HL-60 (cell line): ENCODE results near the gene BCL6.

Source experiments
- DNase-seq, 2 experiments: peaks; one replicate each; pipeline ENCODE4 v3.0.0-alpha.2; 2010 to 2020; ENCODE audit warnings: low read depth in 1 of 2, low spot score in 1 of 2
- H3K27ac ChIP-seq: fragments of 250-450 bp; sonication (Bioruptor Pico); replicated peaks from 2 replicates; pipeline ENCODE4 v1.5.1; 2020; ENCODE audit warnings: mild to moderate bottlenecking, moderate library complexity
- H3K27me3 ChIP-seq: fragments of 250-450 bp; sonication (Bioruptor Pico); 2 replicates; pipeline ENCODE4 v1.5.1; 2021; ENCODE audit warnings: mild to moderate bottlenecking, moderate library complexity; ENCODE audit not compliant: insufficient read depth, poor library complexity, severe bottlenecking
- H3K4me3 ChIP-seq: replicated peaks from 2 replicates; pipeline ENCODE4 v1.5.1; 2011; ENCODE audit warnings: mild to moderate bottlenecking, control low read depth, low read length; ENCODE audit not compliant: insufficient read depth
- GABPA ChIP-seq: IDR thresholded peaks from 2 replicates; pipeline ENCODE4 v1.6.1; 2012; ENCODE audit warnings: low read depth
- POLR2AphosphoS5 ChIP-seq: IDR thresholded peaks from 2 replicates; pipeline ENCODE4 v1.6.1; 2012; ENCODE audit warnings: low read depth
- SPI1 ChIP-seq: IDR thresholded peaks from 2 replicates; pipeline ENCODE4 v1.6.1; 2012; ENCODE audit warnings: low read depth, mild to moderate bottlenecking, borderline replicate concordance
- TF ChIP-seq, protein P1 (sequence below): IDR thresholded peaks from one replicate; pipeline ENCODE4 v1.5.1; 2011; ENCODE audit warnings: low read length, control low read depth, inconsistent platforms; ENCODE audit not compliant: insufficient read depth
- TF ChIP-seq, protein P2 (sequence below): IDR thresholded peaks from 2 replicates; pipeline ENCODE4 v1.6.1; 2012; ENCODE audit warnings: low read depth; ENCODE audit not compliant: insufficient replicate concordance

The BCL6 gene

DNA sequence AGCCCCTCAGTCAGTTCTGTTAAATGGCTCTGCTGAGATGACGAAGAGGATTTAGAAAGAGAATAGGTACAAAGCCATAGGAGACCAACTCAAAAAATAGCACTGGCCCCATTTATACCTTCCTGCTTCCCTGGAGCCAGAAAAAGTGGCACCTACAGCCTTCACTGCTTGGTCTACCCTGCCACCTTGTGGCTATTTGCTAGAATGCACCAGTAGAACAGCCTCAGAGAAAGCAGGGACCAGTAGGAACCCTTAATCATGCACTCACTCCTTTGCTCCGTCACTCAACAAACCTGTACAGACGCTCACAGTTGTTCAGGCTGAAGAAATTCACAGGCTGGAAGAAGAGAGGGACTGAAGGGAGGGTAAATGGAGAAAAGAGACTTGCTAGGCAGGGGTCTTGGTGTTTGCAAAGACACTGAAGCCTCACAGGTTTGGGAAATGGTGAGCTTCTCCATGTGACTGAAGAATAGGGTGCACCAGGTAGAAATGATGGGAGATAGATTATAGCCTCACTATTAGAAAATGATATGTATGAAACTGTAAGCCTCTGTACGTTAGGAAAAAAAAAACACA is 30.8 kb downstream of the BCL6 start:
- peak; percentile 35 to 74 for DNase-seq
- H3K27ac ChIP-seq = no peak overlapping the region
- H3K4me3 ChIP-seq = no peak overlapping the region
- TF ChIP-seq SPI1 (no peak), GABPA (no peak), POLR2AphosphoS5 (no peak)
- TF ChIP-seq, protein P1, sequence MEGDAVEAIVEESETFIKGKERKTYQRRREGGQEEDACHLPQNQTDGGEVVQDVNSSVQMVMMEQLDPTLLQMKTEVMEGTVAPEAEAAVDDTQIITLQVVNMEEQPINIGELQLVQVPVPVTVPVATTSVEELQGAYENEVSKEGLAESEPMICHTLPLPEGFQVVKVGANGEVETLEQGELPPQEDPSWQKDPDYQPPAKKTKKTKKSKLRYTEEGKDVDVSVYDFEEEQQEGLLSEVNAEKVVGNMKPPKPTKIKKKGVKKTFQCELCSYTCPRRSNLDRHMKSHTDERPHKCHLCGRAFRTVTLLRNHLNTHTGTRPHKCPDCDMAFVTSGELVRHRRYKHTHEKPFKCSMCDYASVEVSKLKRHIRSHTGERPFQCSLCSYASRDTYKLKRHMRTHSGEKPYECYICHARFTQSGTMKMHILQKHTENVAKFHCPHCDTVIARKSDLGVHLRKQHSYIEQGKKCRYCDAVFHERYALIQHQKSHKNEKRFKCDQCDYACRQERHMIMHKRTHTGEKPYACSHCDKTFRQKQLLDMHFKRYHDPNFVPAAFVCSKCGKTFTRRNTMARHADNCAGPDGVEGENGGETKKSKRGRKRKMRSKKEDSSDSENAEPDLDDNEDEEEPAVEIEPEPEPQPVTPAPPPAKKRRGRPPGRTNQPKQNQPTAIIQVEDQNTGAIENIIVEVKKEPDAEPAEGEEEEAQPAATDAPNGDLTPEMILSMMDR = peak; percentile 96
- TF ChIP-seq, protein P2, sequence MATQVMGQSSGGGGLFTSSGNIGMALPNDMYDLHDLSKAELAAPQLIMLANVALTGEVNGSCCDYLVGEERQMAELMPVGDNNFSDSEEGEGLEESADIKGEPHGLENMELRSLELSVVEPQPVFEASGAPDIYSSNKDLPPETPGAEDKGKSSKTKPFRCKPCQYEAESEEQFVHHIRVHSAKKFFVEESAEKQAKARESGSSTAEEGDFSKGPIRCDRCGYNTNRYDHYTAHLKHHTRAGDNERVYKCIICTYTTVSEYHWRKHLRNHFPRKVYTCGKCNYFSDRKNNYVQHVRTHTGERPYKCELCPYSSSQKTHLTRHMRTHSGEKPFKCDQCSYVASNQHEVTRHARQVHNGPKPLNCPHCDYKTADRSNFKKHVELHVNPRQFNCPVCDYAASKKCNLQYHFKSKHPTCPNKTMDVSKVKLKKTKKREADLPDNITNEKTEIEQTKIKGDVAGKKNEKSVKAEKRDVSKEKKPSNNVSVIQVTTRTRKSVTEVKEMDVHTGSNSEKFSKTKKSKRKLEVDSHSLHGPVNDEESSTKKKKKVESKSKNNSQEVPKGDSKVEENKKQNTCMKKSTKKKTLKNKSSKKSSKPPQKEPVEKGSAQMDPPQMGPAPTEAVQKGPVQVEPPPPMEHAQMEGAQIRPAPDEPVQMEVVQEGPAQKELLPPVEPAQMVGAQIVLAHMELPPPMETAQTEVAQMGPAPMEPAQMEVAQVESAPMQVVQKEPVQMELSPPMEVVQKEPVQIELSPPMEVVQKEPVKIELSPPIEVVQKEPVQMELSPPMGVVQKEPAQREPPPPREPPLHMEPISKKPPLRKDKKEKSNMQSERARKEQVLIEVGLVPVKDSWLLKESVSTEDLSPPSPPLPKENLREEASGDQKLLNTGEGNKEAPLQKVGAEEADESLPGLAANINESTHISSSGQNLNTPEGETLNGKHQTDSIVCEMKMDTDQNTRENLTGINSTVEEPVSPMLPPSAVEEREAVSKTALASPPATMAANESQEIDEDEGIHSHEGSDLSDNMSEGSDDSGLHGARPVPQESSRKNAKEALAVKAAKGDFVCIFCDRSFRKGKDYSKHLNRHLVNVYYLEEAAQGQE = no peak
- no peaks in the 10 kb centered on the region for H3K27me3 ChIP-seq

DNA sequence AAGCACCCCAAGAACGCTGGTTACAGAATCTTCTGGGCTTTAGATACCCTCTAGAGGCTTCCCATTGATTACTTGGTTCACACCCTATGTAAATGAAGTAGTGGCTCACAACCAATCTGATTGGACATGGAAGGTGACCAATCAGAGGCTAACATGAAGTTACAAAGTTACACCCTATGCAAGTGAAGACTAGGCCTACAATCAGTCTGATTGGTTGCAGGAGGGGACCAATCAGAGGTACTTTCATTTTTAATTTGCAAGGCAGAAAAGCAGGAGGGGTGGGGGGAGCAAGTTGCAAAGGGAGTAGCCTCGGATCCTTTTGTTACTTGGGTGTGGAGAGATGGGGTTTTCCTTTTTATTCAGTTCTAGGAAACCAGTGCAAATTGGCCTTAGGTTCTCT is 31.8 kb downstream of the BCL6 start:
- Histone ChIP-seq H3K27ac (no peak overlapping the region), H3K4me3 (no peak overlapping the region), H3K27me3 (no peaks in the 10 kb centered on the region)
- TF ChIP-seq, protein P2 = no peak
- TF ChIP-seq POLR2AphosphoS5 (no peak), SPI1 (no peak), GABPA (no peak)
- TF ChIP-seq, protein P1 = no peak
- DNase-seq = no peak

DNA sequence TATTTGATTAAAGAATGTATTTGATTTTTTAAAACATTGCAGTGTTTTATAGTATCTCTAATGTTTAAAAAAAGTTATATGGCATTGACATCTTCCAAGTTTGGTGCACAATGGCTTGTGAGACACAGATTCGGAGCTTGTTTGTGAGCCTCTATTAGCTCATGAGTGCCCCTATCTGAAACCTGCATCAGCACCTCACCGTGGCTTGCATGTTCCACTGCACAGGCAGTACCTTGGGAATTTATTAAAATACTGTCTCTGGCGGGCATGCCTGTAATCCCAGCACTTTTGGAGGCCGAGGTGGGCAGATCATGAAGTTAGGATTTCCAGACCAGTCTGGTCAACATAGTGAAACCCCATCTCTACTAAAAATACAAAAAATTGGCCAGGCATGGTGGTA is 36.1 kb downstream of the BCL6 start:
- no peaks in the 10 kb centered on the region for H3K27me3 ChIP-seq
- no peak for DNase-seq
- TF ChIP-seq, protein P1 = no peak
- TF ChIP-seq SPI1 = no peak
- TF ChIP-seq GABPA = no peak
- TF ChIP-seq, protein P2 = no peak
- TF ChIP-seq POLR2AphosphoS5 = no peak
- no peak overlapping the region for H3K27ac ChIP-seq
- no peak overlapping the region for H3K4me3 ChIP-seq
